NT2/D1 (cell line): ENCODE data around the gene HSPA1A.
A peak's percentile ranks its signal among the peaks of the same experiment; 100 is the strongest.
"Not testable (repeated sequence)": the region's sequence is repeated elsewhere in the genome, so short reads cannot be mapped to it uniquely, and the experiment has no call there.

Source experiments
- DNase-seq: peaks from one replicate; pipeline ENCODE4 v3.0.0-alpha.2; 2011; ENCODE audit warnings: low read depth, low spot score
- H3K27me3 ChIP-seq: 2 replicates; pipeline ENCODE4 v1.6.0; 2011; ENCODE audit warnings: mild to moderate bottlenecking; ENCODE audit not compliant: insufficient read length, insufficient read depth
- H3K36me3 ChIP-seq: 2 replicates; pipeline ENCODE4 v1.6.1; 2011; ENCODE audit warnings: mild to moderate bottlenecking, low read length, mixed read lengths; ENCODE audit not compliant: insufficient read depth, insufficient read length
- H3K4me1 ChIP-seq: 2 replicates; pipeline ENCODE4 v1.5.1; 2011; ENCODE audit not compliant: insufficient read depth, insufficient read length
- H3K4me3 ChIP-seq: 2 replicates; pipeline ENCODE4 v1.5.1; 2011; ENCODE audit warnings: low read depth; ENCODE audit not compliant: insufficient read length
- H3K9ac ChIP-seq: 2 replicates; pipeline ENCODE4 v1.6.0; 2011; ENCODE audit warnings: low read depth; ENCODE audit not compliant: insufficient read length
- H3K9me3 ChIP-seq: 2 replicates; pipeline ENCODE4 v1.5.1; 2011; ENCODE audit warnings: mild to moderate bottlenecking, low read length; ENCODE audit not compliant: insufficient read depth
- SUZ12 ChIP-seq: IDR thresholded peaks from 2 replicates; pipeline ENCODE4 v1.6.1; 2011; ENCODE audit not compliant: insufficient read length, insufficient read depth; ENCODE audit errors: extremely low read depth
- YY1 ChIP-seq: IDR thresholded peaks from 2 replicates; pipeline ENCODE4 v1.6.1; 2011; ENCODE audit not compliant: insufficient read length, insufficient read depth
- ZNF274 ChIP-seq: IDR thresholded peaks from 2 replicates; pipeline ENCODE4 v1.6.1; 2011; ENCODE audit warnings: mild to moderate bottlenecking, low read depth, low read length

The HSPA1A gene

DNA sequence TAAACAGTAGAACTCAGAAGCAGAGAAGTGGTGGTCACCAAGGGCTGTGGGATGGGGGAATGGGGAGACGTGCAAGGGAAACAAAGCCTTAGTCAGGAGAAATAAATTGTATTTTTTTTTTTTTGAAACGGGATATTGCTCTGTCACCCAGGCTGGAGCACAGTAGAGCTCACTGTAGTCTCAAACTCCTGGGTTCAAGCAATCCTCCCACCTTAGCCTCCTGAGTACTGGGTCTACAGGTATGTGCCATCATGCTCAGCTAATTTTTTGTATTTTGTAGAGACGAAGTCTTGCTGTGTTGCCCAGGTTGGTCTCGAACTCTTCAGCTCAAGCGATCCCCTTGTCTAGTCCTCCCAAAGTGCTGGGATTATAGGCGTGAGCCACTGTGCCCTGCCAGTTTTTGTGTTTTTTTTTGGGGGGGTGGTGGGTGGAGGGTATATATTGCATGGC lies 15.6 kb downstream of the HSPA1A start:
- no peaks in the 10 kb centered on the region for H3K4me1 ChIP-seq
- peaks cover 10% of the 10 kb centered on the region for H3K36me3 ChIP-seq
- no peak for TF ChIP-seq SUZ12
- TF ChIP-seq ZNF274, result no peak
- TF ChIP-seq YY1, result no peak
- no peaks in the 10 kb centered on the region for H3K27me3 ChIP-seq
- peak overlapping the region; percentile 39 for H3K4me3 ChIP-seq
- H3K9me3 ChIP-seq, result no peaks in the 10 kb centered on the region
- peak overlapping the region; percentile 56 for H3K9ac ChIP-seq
- DNase-seq, result no peak

DNA sequence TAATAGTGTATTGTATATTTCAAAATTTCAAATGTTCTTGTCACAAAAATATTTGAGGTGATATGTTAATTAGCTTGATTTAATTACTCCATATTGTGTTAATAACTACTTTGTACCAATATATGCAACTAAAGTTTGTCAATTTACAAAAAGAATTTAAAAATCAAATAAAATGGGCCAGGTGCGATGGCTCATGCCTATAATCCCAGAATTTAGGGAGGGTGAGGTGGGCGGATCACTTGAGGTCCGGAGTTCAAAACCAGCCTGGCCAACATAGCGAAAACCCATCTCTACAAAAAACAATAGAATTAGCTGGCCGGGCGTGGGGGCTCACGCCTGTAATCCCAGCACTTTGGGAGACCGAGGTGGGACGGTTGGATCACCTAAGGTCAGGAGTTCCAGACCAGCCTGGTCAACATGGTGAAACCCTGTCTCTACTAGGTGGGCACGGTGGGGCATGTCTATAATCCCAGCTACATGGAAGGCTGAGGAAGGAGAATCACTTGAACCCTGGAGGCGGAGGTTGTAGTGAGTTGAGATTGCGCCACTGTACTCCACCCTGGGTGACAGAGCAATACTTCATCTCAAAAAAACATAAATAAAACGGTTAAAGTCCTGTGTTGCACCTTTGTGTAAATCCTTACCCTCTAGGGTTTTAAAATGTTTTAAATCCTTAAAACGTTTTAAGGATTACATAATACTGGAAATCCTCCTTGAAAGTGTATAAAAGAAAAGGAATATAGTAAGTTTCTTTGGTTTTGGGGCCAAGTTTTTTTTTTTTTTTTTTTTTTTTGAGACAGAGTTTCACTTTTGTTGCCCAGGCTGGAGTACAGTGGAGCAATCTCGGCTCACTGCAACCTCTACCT lies 16.2 kb downstream of the HSPA1A start:
- Histone ChIP-seq H3K4me1 (no peaks in the 10 kb centered on the region), H3K4me3 (peak overlapping the region; percentile 39)

DNA sequence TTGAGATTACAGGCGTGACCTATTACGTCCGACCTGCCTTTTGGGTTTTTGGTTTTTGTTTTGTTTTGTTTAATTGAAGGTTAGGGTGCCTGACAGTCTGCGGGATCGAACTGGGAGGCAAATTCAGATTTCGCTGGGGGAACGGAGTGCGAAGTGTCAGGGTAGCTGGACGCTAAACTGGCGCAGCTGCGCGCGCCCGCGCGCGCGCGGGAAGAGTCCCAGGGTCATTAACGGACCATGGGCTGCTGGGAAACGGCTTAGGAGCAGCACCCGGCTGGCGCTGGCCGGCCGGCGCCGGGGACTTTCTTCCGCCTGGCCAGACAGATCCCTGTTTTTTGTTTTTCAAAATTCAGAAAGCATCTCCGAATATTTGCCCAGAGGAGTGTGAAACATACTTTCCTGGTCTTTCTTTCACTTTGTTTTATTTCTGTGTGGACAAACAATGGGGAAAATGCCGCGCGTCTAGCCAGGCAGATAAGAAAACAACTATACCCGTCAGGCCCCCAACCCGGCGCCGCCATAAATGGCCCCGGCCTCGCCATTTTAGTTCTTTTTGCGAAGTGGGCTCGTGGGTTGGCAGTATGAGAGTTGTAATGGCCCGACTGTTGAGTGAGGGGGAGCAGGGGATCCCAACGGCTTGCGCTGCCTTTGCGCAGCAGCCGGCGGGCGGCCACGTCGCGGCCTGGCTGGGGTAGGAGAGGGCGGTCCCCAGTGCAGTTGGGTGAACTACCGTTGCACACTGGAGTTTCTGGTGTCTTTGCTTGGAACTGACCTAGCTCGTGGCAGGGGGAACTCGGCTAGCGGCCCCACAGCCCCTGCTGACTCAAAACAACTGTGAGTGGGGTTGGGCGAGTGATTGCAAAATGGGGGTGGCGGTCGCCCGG lies 19.3 kb downstream of the HSPA1A start:
- H3K4me1 ChIP-seq, result no peaks in the 10 kb centered on the region

More for the DNA sequence above, 16.2 kb downstream of the HSPA1A start:
- no peaks in the 10 kb centered on the region for H3K27me3 ChIP-seq
- DNase-seq, result no peak
- TF ChIP-seq ZNF274 (no peak), SUZ12 (no peak), YY1 (no peak)
- peaks cover 17% of the 10 kb centered on the region for H3K36me3 ChIP-seq
- H3K9ac ChIP-seq, result no peak overlapping the region
- no peaks in the 10 kb centered on the region for H3K9me3 ChIP-seq

DNA sequence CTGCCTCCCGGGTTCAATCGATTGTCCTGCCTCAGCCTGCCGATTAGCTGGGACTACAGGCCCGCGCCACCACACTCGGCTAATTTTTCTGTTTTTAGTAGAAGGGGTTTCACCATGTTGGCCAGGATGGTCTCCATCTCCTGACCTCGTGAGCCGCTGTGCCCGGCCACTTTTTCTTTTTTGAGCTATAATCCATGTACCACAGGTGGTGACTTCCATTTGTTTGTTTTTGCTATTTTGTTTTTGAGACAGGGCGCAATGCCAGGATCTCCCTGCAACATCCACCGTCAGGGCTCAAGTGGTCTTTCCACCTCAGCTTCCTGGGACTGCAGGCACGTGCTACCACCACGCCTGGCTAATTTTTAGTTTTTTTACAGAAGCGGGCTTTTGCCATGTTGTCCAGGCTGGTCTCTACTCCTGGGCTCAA lies 20.7 kb downstream of the HSPA1A start:
- peak overlapping the region; percentile 95 for H3K4me3 ChIP-seq
- H3K9me3 ChIP-seq, result no peaks in the 10 kb centered on the region
- DNase-seq, result no peak
- peak overlapping the region; percentile 100 for H3K9ac ChIP-seq
- TF ChIP-seq ZNF274 (no peak), YY1 (no peak), SUZ12 (no peak)
- no peaks in the 10 kb centered on the region for H3K4me1 ChIP-seq
- H3K27me3 ChIP-seq, result no peaks in the 10 kb centered on the region
- H3K36me3 ChIP-seq, result peaks cover 61% of the 10 kb centered on the region

More for the DNA sequence above, 19.3 kb downstream of the HSPA1A start:
- TF ChIP-seq YY1, result peak; percentile 63
- TF ChIP-seq SUZ12, result no peak
- Histone ChIP-seq H3K9me3 (no peaks in the 10 kb centered on the region), H3K4me3 (peak overlapping the region; percentile 95), H3K9ac (peak overlapping the region; percentile 100), H3K27me3 (no peaks in the 10 kb centered on the region), H3K36me3 (peaks cover 47% of the 10 kb centered on the region)
- DNase-seq, result peak; percentile 60

DNA sequence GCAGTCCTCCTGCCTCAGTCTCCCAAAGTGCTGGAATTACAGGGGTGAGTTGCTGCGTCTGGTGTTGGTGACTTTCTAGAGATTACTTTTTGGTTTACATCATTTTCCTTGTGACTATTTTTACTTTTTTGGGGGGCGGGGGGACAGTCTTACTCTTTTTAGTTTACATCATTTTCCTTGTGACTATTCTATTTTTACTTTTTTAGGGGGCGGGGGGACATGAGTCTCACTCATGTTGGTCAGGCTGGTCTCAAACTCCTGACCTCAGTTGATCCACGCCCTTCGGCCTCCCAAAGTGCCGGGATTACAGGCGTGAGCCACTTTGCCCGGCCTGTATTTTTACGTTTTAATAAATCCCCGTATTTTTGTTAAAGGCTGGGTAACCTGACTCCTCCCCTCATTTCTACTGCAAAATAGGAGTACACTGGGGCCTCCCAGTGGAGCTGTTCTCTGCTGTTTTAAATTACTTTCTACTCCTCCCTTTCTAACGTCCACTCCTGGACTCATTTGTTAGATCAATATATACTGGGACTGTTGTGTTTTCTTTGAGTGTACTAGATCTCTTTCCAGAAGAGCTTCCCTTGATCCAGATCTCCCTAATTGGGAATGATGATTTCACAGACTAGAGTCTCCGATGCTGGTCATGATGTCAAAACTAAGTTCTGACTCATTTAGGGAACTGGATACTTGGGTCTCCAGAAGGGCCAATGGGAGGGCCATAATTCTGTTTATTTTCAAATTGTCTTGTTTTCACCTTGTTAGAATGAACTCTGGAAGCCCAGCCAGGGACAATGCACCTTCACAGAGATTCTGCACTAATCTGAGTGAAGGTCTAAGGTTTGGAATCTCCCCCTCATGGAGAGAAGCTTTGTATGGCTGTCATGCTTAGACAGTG lies 21.4 kb downstream of the HSPA1A start:
- peak overlapping the region; percentile 95 for H3K4me3 ChIP-seq
- TF ChIP-seq YY1, result no peak
- TF ChIP-seq ZNF274, result no peak
- TF ChIP-seq SUZ12, result no peak
- no peaks in the 10 kb centered on the region for H3K9me3 ChIP-seq
- H3K36me3 ChIP-seq, result peaks cover 62% of the 10 kb centered on the region
- H3K27me3 ChIP-seq, result no peaks in the 10 kb centered on the region
- H3K4me1 ChIP-seq, result no peaks in the 10 kb centered on the region
- peak overlapping the region; percentile 100 for H3K9ac ChIP-seq
- no peak for DNase-seq

DNA sequence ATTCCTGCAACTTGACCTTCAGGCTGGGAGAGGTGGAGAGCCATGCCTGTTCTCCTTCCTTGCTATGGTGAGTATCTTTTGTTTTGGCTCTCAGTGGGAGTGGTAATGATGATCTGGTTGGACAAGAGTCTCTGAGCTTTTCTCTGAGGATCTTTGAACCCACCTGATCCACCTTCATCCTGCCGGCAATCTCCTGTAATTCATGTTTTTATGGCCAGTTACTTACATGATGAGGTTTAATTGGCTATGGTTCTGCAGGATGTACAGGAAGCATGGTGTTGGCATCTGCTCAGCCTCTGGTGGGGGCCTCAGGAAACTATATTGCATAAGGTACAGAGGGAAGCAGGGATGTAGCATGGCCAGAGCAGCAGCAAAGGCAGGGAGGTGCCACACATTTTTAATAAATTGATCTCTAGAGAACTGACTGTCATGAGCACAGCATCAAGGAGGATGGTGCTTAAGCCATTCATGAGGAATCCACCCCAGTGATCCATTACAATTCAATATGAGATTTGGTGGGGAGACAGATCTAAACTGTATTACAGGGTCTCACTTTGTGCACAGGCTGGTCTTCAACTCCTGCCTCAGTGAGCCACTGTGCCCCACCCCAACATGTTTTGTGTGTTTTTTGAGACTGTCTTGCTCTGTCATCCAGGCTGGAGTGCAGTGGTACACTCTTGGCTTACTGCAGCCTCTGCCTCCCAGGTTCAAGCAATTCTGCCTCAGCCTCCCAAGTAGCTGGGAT lies 22.2 kb downstream of the HSPA1A start:
- peak overlapping the region; percentile 100 for H3K9ac ChIP-seq
- peaks cover 62% of the 10 kb centered on the region for H3K36me3 ChIP-seq
- no peaks in the 10 kb centered on the region for H3K9me3 ChIP-seq
- H3K27me3 ChIP-seq, result no peaks in the 10 kb centered on the region
- no peaks in the 10 kb centered on the region for H3K4me1 ChIP-seq
- TF ChIP-seq ZNF274, result no peak
- TF ChIP-seq SUZ12, result no peak
- TF ChIP-seq YY1, result no peak
- no peak for DNase-seq
- peak overlapping the region; percentile 95 for H3K4me3 ChIP-seq

DNA sequence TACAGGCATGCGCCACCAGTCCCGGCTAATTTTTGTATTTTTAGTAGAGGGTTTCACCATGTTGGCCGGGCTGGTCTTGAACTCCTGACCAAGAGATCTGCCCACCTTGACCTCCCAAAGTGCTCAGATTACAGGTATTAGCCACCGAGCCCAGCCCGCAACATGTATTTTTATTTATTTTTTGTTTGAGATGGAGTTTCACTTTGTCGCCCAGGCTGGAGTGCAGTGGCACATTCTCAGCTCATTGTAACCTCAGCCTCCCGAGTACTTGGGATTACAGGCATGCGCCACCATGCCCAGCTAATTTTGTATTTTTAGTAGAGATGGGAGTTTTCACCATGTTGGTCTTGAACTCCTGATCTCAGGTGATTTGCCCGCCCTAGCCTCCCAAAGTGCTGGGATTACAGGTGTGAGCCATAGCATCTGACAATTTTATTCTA lies 22.8 kb downstream of the HSPA1A start:
- Histone ChIP-seq H3K4me3 (peak overlapping the region; percentile 95), H3K36me3 (peaks cover 65% of the 10 kb centered on the region)
- not testable (repeated sequence) for H3K4me1 ChIP-seq, H3K9me3 ChIP-seq, DNase-seq, H3K9ac ChIP-seq, H3K27me3 ChIP-seq
